HL-60 (cell line): ENCODE measurements around the gene NCCRP1.

Experiments
- DNase-seq, 2 experiments: peaks; one replicate each; pipeline ENCODE4 v3.0.0-alpha.2; 2010 to 2020; ENCODE audit warnings: low read depth in 1 of 2, low spot score in 1 of 2
- H3K27ac ChIP-seq: fragments of 250-450 bp; sonication (Bioruptor Pico); replicated peaks from 2 replicates; pipeline ENCODE4 v1.5.1; 2020; ENCODE audit warnings: mild to moderate bottlenecking, moderate library complexity
- H3K27me3 ChIP-seq: fragments of 250-450 bp; sonication (Bioruptor Pico); 2 replicates; pipeline ENCODE4 v1.5.1; 2021; ENCODE audit warnings: mild to moderate bottlenecking, moderate library complexity; ENCODE audit not compliant: insufficient read depth, poor library complexity, severe bottlenecking
- H3K4me3 ChIP-seq: replicated peaks from 2 replicates; pipeline ENCODE4 v1.5.1; 2011; ENCODE audit warnings: mild to moderate bottlenecking, control low read depth, low read length; ENCODE audit not compliant: insufficient read depth
- CTCF ChIP-seq: IDR thresholded peaks from one replicate; pipeline ENCODE4 v1.5.1; 2011; ENCODE audit warnings: low read length, control low read depth, inconsistent platforms; ENCODE audit not compliant: insufficient read depth
- GABPA ChIP-seq: IDR thresholded peaks from 2 replicates; pipeline ENCODE4 v1.6.1; 2012; ENCODE audit warnings: low read depth
- POLR2AphosphoS5 ChIP-seq: IDR thresholded peaks from 2 replicates; pipeline ENCODE4 v1.6.1; 2012; ENCODE audit warnings: low read depth
- SPI1 ChIP-seq: IDR thresholded peaks from 2 replicates; pipeline ENCODE4 v1.6.1; 2012; ENCODE audit warnings: low read depth, mild to moderate bottlenecking, borderline replicate concordance
- TF ChIP-seq, protein P1 (sequence below): IDR thresholded peaks from 2 replicates; pipeline ENCODE4 v1.6.1; 2012; ENCODE audit warnings: low read depth; ENCODE audit not compliant: insufficient replicate concordance

NCCRP1 gene

GRCh38 chr19:39194832-39195542, 1.8 kb upstream of the NCCRP1 start:
- H3K27ac ChIP-seq: no peak overlapping the region
- TF ChIP-seq GABPA (no peak), SPI1 (no peak), POLR2AphosphoS5 (no peak), CTCF (no peak)
- TF ChIP-seq, protein P1, sequence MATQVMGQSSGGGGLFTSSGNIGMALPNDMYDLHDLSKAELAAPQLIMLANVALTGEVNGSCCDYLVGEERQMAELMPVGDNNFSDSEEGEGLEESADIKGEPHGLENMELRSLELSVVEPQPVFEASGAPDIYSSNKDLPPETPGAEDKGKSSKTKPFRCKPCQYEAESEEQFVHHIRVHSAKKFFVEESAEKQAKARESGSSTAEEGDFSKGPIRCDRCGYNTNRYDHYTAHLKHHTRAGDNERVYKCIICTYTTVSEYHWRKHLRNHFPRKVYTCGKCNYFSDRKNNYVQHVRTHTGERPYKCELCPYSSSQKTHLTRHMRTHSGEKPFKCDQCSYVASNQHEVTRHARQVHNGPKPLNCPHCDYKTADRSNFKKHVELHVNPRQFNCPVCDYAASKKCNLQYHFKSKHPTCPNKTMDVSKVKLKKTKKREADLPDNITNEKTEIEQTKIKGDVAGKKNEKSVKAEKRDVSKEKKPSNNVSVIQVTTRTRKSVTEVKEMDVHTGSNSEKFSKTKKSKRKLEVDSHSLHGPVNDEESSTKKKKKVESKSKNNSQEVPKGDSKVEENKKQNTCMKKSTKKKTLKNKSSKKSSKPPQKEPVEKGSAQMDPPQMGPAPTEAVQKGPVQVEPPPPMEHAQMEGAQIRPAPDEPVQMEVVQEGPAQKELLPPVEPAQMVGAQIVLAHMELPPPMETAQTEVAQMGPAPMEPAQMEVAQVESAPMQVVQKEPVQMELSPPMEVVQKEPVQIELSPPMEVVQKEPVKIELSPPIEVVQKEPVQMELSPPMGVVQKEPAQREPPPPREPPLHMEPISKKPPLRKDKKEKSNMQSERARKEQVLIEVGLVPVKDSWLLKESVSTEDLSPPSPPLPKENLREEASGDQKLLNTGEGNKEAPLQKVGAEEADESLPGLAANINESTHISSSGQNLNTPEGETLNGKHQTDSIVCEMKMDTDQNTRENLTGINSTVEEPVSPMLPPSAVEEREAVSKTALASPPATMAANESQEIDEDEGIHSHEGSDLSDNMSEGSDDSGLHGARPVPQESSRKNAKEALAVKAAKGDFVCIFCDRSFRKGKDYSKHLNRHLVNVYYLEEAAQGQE: no peak
- DNase-seq: no peak

GRCh38 chr19:39195755-39196154, 1.0 kb upstream of the NCCRP1 start:
- TF ChIP-seq SPI1: no peak
- TF ChIP-seq, protein P1: no peak
- TF ChIP-seq CTCF: no peak
- TF ChIP-seq POLR2AphosphoS5: no peak
- no peak for TF ChIP-seq GABPA
- Histone ChIP-seq H3K27ac (no peak overlapping the region), H3K4me3 (no peak overlapping the region), H3K27me3 (peaks cover 41% of the 10 kb centered on the region)
- no peak for DNase-seq

More at GRCh38 chr19:39194832-39195542, 1.8 kb upstream of the NCCRP1 start:
- H3K4me3 ChIP-seq: no peak overlapping the region
- H3K27me3 ChIP-seq: peaks cover 36% of the 10 kb centered on the region

DNA sequence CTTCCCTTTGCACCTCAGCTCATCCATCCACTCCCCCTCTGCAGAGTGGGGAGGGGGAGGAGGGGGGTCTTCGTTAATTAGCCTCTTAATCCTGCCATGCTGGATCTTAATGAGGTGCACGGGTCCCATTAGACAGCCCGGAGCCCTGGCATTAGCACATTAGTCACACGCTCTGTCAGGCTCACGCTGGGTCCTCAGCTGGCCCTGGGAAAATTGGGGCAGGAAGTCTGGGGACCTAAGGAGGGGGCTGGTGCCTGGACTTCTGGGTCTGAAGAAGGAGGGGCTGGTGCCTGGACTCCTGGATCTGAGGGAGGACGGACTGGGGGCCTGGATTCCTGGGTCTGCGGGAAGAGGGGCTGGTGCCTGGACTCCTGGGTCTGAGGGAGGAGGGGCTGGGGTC, 444 bp upstream of the NCCRP1 start:
- peaks cover 44% of the 10 kb centered on the region for H3K27me3 ChIP-seq
- H3K4me3 ChIP-seq: no peak overlapping the region
- TF ChIP-seq CTCF: no peak
- TF ChIP-seq, protein P1: no peak
- TF ChIP-seq POLR2AphosphoS5: no peak
- TF ChIP-seq SPI1: no peak
- TF ChIP-seq GABPA: no peak
- H3K27ac ChIP-seq: no peak overlapping the region
- DNase-seq: no peak
